GM19468 (cell line): Measurements from ENCODE around the gene FIGNL1.

Experiments used
- ATAC-seq: cut with Tn5 transposase; IDR thresholded peaks from one replicate; pipeline ENCODE4 v1.9.1; 2021; ENCODE audit warnings: mild to moderate bottlenecking, moderate library complexity, moderate number of reproducible peaks; ENCODE audit not compliant: unreplicated experiment; ENCODE audit errors: extremely low read depth

FIGNL1 gene, protein sequence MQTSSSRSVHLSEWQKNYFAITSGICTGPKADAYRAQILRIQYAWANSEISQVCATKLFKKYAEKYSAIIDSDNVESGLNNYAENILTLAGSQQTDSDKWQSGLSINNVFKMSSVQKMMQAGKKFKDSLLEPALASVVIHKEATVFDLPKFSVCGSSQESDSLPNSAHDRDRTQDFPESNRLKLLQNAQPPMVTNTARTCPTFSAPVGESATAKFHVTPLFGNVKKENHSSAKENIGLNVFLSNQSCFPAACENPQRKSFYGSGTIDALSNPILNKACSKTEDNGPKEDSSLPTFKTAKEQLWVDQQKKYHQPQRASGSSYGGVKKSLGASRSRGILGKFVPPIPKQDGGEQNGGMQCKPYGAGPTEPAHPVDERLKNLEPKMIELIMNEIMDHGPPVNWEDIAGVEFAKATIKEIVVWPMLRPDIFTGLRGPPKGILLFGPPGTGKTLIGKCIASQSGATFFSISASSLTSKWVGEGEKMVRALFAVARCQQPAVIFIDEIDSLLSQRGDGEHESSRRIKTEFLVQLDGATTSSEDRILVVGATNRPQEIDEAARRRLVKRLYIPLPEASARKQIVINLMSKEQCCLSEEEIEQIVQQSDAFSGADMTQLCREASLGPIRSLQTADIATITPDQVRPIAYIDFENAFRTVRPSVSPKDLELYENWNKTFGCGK

DNA sequence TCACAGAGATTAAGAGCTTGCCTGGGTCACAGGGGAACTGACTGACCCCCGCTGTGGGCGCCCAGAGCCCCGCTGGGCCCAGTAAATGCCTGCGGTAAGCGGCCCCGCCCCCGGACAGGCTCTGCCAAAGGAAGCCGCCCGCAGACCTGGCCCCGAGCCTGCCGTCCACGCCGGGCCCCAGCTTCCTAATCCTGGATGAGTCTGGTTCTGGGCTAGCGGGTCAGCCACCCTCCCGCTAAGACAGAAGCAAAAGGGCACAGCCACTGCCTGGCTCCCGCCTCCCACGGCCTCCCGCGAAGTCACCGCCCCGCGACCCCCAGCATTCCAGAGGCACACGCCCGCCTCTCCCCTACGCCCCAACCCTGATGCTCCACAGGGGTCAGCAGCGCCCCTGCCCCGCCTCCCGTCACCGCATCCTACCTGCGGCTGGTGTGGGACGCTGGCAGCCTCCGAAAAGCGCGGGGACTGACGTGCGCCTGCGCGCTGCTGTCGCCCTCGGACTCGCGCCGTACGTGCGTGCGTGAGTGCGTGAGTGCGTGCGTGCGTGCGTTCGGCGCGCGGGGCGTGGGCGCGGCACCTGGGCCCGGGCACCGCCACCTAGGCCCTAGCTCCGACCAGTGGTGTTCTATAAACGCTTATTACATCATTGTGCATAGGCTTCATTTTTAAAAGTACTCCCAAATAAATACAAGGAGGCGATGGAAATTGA lies at the start of gene FIGNL1:
FIGNL1 (minus strand) TSS at position 470 of the 709 bp plus-strand sequence. CDS start 3,063 bp downstream, outside the sequence.
- ATAC-seq, result peak; percentile 86

DNA sequence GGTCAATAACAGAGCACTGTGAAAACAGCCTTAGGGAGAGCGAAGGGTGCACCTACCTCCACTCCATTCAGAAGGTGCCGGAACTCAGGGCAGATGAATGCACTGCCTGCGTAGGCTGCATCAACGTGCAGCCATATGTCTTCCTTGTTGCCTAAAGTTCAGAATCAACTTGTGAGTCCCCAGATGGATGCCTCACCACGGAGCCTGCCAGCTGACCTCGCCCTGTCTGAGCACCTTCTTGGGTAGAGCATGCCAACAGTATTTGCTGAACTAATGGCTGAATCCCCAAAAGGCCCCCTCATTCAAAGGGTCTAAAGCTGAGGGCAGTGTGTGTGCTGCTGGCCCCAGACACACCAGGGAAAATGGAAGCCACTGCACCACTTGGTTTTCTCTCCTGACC lies 48.9 kb upstream of the FIGNL1 start:
- no peak for ATAC-seq

DNA sequence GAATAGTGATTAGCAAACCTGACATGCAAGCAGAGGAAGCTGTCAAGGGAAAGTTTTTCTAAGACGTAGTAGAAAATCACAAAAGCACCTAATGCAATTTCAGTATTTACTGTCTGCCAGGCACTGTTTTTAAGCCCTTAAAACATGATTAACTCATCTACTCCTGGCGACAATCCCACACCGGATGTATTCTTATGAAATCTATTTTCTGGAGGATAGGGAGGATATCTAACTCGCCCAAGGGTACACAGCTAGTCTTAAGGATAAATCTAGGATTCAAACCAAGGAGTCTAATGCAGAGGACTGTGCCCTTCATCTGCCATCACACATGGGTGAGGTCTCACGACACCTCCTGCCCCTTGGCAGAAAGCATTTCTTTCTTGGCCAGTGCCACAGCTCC lies 47.8 kb upstream of the FIGNL1 start:
- ATAC-seq, result no peak

DNA sequence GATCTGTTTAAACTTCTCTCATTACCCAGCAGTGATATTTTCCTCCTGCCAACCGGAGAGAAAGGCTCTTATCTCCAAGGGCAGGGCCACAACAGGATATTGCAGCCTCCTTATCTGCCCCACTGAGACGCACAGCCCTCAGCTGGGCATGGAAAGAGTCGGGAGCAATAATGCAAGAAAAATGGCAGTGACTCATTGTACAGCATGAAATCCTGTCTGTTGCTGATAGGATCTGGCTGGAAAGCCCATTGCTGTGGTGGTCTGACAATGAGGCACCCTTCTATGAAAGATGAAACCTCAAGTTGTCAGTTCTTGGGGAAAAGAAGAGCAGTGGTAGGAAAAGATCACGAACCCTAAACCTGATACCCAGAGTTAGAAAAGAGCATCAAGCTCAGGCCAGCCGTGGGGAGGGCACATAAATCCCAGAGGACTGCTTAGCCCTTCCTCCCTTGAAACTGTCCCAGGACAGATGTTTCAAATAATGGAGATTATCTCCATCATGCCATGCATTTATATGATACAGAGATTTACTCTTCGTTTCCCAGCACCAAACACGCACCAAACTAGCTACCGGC lies 47.0 kb upstream of the FIGNL1 start:
- ATAC-seq, result no peak

DNA sequence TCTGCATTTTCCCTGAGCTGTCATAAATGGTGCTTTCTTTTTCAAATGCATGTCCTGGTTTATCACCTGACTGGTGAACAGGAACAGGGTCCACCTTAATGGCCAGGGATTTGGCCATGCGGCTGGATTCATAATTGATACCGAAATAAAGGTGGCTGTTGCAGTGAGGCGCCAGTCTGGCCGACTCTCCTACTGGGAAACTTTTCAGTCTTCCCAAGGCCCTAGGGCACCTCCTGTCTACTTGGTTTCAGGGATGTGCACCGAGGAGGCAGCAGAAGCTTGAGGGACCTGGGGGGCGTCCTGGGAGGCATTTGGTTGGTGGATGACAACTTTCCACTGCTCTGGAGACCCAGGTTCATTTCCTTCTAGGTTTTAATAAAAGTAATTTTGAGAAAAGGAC lies 46.4 kb upstream of the FIGNL1 start:
- no peak for ATAC-seq

DNA sequence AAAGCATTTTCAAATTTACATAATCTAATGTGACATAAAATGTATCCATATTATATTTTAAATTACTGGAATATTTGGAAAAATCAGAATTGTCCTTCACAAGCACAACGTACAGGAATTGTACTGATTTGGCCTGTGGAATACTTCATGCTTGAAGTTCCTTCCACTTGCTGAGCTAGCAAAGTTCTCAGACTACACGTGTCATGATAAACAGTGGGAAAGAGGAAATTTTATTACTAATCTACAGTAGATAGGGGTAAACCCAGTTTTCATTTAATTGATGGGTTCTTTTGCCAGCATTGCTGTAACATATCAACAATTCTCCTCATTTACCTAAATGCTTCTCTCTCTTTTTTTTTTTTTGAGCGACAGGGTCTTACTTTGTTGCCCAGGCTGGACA lies 45.6 kb upstream of the FIGNL1 start:
- no peak for ATAC-seq

DNA sequence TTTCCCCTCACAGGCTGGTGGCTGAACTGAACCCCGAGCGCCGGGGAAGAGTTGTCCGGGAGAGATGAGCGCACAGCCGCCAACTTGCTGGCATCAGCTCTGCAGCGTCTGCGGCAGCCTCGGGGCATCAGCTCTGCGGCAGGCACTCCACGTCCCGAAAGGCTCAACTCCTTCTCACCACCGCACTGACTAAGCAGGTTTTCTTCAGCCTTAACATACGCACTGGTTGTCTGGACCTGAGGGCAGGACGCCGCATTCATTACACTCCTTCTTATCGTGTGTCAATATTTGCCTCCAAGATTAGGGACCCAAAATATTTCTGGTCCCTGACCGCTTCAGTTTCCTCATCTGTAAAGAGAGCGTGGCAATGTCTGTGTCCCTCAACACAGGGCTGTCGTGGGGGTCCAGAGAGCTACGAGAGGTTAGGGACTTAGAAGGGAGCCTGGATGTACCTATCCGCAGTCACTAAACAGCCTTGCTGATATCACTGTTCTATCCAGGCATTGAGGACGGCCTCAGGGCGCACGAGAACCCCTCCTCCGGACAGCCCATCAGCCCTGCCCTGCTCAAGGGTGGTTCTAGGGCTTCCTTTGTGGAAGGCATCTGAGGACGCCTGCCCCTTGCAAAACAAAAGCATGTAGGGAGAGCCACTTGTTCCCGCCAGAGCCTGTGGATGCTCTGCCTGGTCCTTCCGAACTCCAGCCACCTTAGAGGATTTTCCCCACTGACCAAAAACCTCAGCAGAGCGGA lies 42.8 kb upstream of the FIGNL1 start:
- no peak for ATAC-seq

DNA sequence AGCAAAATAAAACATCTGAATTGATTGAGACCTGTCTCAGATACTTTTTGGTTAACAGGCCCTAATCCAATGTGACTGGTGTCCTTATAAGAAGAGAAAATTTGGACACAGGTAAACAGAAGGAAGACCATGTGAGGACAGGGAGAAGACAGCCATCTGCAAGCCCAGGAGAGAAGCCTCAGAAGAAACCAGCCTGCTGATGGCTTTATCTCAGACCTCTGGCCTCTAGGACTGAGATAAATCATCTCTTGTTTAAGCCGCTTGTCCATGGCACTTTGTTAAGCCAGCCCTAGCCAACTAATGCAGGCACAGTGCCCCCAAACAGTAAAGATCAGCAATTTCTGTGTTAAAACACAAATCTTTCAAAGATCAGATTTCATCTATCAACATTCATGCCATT lies 41.8 kb upstream of the FIGNL1 start:
- ATAC-seq, result no peak

DNA sequence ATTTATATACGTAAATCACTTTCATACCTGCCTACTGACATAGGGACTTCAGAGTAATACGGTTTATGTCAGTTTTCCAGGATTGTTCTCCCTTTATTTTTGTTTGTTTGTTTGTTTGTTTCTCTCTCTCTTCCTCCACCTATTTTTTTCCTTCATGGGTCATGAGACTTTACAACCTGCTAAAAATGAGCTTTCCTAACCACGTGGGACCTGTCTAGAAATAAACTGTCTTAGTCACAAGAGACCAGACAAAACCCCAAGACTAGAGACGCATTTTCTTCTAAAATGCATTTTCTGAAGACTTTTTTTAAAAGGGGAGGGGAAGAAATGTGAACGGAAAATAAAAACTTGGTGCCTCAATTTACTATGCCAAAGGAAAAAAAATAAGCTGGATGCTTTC lies 41.1 kb upstream of the FIGNL1 start:
- ATAC-seq, result no peak

DNA sequence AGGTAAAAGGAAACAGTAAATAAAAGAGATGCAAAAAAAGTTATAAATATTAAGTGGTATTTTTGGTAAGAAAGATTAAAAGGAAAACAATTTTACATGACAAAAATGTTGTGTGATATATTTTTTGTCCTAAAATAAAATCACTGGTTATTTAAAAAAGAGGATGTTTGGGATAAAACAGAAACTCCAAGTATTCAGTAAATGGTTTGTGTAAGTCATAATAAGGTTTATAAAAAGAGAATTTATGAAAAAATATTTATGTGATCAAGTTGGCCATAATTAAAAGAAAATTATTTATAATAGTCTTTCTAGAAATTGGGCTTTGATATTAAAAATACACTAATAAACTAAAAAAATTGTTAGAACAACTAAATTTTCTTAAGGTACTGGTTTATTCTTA lies 38.2 kb upstream of the FIGNL1 start:
- no peak for ATAC-seq

DNA sequence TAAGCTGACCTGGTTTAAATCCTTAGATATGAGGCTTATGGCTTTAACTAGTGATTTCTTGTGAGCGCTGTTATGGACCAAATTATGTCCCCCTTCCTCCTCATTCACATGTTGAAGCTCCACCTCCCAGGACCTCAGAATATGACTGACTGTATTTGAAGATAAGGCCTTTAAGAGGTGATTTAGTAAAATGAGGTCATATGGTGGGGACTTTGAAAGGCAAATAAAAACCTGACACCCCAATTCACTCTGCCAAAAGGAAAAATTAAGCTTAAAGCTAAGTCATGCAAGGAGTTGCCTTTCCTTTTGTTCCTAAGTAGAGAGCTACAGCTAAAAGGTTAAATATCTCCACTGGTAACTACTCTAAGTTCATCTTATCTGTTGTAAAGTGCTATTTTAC lies 36.4 kb upstream of the FIGNL1 start:
- no peak for ATAC-seq

DNA sequence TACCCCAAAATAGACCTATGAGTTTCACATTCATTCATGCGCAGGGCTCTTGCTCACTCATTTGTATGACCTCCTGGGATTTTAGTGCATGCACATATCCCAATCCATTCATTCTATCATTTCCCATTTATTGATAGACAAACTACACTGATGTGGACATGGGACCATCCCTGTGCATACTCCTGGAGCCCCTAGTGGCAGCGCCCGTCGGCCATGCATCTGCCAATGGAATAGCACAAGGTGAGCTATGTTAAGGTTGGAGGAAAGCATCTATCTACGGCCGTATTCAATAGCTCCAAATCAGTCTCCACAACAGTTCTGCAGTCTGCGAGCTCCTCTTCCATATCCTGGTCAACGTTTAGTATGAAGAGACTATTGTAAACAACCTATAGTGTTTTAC lies 31.7 kb upstream of the FIGNL1 start:
- no peak for ATAC-seq

DNA sequence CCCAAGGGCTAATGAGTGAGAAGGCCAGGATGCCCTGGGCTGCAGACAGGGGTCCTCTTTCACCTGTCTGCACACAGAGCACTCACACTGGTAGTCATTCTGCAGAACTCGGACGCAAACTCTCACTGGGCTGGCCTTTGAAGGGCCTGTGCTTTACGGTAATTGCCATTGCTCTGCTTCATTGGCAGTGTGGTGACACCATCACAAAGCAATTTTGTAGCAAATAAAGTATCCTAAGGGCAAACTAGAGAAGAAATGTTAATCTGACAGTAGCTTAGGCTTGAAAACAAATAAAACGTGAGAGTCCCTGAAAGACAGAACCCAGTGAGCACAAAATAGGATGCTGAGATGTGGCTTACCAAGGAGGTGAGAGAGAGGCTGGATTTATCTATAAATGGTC lies 30.6 kb upstream of the FIGNL1 start:
- no peak for ATAC-seq

DNA sequence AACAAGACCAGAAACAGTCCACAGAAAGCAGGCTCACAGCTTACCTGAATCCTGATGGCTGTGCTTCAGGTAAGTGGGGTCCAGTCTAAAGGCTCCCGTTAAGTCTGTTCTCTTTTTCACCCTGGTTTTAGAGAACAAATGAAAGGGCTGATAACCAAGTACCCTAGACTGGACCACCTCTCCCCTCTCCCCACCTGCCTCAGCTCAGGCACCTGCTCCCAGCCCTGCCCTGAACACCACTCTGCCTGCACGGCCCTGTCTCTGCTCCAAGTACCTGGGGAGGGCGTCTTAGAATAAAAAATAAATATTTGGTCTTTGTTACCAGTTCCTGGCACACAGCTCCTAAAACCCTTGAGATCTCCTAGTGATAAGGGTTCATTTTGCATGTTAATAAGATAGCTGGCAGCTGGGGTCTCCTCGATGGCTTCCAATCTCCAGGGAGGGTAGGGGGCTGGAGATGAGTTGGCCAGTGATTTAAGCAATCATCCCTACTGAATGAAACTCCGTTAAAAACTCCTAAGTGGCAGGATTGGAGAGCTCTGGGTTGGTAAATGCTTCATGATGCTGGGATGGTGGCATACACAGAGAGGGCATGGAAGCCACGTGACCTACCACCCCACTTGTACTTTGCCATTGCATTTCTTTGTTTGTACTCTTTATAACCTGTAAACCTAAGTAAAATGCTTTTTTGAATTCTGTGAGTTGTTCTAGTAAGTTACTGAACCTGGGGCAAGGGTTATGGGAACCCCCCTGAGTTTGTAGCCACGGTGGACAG lies 29.8 kb upstream of the FIGNL1 start:
- ATAC-seq, result no peak

DNA sequence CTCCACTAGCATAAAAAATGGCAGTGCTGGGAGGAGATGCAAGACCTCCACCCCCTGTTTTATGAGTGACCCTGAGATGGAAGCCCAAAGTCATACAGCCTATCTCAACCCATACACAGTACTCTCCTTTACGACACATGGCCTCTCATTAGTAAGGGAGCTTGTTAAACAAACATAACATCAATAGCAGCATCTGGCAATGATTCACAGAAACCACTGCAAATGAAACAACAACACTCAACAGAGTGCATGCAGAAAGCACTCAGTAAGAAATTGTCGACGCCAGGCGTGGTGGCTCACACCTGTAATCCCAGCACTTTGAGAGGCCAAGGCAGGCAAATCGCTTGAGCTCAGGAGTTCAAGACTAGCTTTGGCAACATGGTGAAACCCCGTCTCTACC lies 27.5 kb upstream of the FIGNL1 start:
- no peak for ATAC-seq

DNA sequence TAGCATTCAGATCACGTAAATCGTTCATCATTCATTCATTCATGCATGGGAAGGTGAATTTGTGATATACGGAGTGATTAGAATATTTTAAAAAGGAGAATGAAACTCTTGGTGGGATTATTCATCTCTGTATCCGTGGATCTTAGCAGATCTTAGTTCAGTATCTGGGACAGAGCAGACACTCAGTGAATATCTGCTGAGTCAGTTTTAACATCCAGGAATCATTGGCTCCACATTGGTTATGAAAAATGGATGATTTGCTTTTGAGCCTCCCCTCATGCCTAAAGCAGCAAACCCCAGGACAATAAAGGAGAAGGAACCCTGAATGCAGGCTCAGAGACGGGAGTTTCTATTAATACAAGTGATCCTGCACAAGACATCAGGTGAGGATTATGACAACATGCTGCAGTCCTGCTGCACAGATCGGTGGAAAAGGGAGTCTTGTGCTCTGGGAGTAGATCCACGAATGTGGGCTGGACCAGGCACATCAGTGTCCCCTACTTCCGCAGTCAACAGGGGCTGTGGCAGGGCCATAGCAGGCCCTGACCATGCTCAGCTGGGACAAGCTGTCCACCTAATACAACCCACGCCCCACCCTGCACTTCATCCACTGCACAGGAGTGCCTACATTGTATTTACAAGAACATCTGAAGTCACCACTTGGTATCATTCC lies 26.9 kb upstream of the FIGNL1 start:
- no peak for ATAC-seq

DNA sequence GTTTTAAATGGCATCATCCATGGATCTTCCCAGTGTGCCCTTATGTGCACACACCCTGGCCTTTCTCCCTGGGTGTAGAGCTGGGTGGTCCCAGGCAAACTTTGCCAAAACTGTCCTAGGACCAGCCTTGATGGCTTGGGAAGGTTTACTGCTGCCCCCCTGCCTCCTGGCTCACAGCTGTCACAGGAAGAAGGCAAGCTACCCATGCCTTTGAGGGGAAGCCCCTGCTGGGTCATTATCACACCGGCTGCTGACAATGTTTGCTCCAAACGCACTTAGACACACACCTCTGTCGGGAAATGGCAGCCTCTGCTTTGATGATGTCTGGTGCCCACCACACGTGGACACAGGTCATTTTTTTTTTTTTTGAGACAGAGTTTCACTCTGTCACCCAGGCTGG lies 25.2 kb upstream of the FIGNL1 start:
- ATAC-seq, result no peak

DNA sequence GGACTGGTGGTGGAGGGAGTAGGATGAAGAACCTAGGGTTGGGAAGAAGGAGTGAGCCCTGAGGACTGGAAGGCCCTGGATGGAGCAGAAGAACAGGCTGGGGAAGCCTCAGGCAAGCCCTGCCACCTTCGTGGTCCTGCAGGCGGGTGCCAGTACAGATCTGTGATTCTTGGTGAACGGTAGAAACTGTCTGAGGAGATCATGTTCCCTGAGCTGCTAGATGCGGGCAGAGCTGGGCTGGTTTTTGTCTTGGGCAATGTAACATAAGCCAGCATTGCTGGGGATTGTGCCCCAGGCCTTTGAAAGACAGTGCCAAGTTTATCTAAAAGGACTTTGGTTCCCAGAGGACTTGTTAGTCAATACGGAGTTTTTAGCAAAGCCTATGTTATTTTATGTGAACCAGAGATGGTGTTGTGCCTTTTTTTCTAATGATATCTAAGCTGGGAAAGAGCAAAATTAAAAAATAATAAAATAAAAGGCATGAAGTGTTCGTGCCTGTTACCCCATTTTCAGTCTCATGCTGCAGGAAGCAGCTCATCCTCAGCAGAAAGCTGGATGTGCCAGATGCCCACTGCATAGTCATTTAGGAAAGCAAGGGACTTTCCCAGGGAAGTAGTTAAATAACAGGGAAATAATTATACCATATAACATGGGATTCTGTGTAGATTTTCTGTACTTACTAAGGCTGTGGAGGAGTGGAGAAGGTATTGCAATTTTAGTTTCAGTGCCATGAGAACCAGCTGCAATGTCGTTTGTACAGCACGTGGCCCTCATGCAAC lies 24.4 kb upstream of the FIGNL1 start:
- no peak for ATAC-seq
